RWPE2 (cell line): ENCODE results near the gene REPS1.

Experiments
- ATAC-seq: fragments of 200-7000 bp; cut with Tn5 transposase; 3 replicates; pipeline ENCODE4 v1.9.1; 2021; ENCODE audit warnings: low read depth
- DNase-seq: peaks from one replicate; pipeline ENCODE4 v3.0.0-alpha.2; 2020; ENCODE audit warnings: low spot score
- H3K27ac ChIP-seq: fragments of 450-650 bp; 2 replicates; pipeline ENCODE4 v1.5.1; 2017; ENCODE audit warnings: mild to moderate bottlenecking; ENCODE audit not compliant: poor library complexity, severe bottlenecking
- H3K27me3 ChIP-seq: fragments of 250-450 bp; sonication (Bioruptor Pico); 2 replicates; pipeline ENCODE4 v1.5.1; 2021; ENCODE audit warnings: mild to moderate bottlenecking, moderate library complexity; ENCODE audit not compliant: insufficient read depth, poor library complexity, severe bottlenecking
- H3K36me3 ChIP-seq: fragments of 250-450 bp; sonication (Bioruptor Pico); 2 replicates; pipeline ENCODE4 v1.5.1; 2020; ENCODE audit warnings: low read depth, mild to moderate bottlenecking, moderate library complexity
- H3K4me1 ChIP-seq: fragments of 250-450 bp; sonication (Bioruptor Pico); 2 replicates; pipeline ENCODE4 v1.5.1; 2021; ENCODE audit warnings: mild to moderate bottlenecking, moderate library complexity; ENCODE audit not compliant: insufficient read depth, poor library complexity, severe bottlenecking
- H3K4me3 ChIP-seq: fragments of 250-450 bp; sonication (Bioruptor Pico); 2 replicates; pipeline ENCODE4 v1.5.1; 2021; ENCODE audit warnings: mild to moderate bottlenecking, moderate library complexity; ENCODE audit not compliant: severe bottlenecking
- H3K9me3 ChIP-seq: fragments of 250-450 bp; sonication (Bioruptor Pico); 2 replicates; pipeline ENCODE4 v1.5.1; 2021; ENCODE audit warnings: mild to moderate bottlenecking, moderate library complexity; ENCODE audit not compliant: severe bottlenecking
- TF ChIP-seq, protein P1 (sequence below): fragments of 450-650 bp; IDR thresholded peaks from one replicate; pipeline ENCODE4 v1.5.1; 2017; ENCODE audit warnings: mild to moderate bottlenecking, moderate library complexity; ENCODE audit not compliant: poor library complexity, severe bottlenecking

The REPS1 gene

DNA sequence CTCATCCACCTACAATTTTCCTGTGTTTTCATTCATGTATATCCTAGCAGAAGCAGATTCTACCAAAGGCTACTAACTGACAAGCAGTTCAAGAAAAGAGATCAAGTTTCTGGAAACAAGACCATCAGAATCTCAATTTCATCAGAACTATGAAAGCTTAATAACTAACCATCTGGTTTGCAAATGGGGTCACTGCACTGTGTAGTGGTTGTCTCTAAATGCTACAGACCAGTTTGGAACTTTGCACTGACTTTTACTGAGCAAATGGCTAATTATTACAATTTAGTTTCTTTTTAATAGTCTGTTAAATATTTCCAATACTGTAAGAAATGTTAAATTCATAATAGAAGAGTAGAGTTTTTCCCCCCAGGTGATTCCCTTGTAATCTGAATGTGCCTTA is 64.5 kb downstream of the REPS1 start:
- Histone ChIP-seq H3K4me1 (no peaks in the 10 kb centered on the region), H3K9me3 (no peaks in the 10 kb centered on the region), H3K27me3 (no peaks in the 10 kb centered on the region), H3K36me3 (peaks cover 42% of the 10 kb centered on the region), H3K4me3 (no peak overlapping the region), H3K27ac (no peak overlapping the region)
- no peak for ATAC-seq
- TF ChIP-seq, protein P1, sequence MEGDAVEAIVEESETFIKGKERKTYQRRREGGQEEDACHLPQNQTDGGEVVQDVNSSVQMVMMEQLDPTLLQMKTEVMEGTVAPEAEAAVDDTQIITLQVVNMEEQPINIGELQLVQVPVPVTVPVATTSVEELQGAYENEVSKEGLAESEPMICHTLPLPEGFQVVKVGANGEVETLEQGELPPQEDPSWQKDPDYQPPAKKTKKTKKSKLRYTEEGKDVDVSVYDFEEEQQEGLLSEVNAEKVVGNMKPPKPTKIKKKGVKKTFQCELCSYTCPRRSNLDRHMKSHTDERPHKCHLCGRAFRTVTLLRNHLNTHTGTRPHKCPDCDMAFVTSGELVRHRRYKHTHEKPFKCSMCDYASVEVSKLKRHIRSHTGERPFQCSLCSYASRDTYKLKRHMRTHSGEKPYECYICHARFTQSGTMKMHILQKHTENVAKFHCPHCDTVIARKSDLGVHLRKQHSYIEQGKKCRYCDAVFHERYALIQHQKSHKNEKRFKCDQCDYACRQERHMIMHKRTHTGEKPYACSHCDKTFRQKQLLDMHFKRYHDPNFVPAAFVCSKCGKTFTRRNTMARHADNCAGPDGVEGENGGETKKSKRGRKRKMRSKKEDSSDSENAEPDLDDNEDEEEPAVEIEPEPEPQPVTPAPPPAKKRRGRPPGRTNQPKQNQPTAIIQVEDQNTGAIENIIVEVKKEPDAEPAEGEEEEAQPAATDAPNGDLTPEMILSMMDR: no peak
- no peak for DNase-seq

DNA sequence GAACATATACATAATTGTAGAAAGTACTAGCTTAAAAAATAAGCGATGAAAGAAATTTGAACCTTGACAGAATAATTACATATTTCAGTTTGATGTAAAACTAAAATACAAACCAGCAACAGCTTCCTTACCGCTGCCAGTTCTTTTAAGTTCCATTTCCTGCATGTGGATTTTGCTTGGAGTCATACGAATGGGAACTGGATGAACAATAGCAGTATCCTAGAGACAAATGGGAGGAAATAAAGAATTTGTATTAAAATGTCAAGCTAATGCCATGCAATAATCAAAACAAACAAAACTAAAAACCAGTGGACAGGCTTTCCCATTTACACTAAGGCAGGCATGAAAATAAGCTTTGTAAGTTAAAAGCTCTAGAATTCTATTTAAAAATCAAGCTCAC is 67.1 kb downstream of the REPS1 start:
- Histone ChIP-seq H3K27me3 (no peaks in the 10 kb centered on the region), H3K36me3 (peaks cover 52% of the 10 kb centered on the region), H3K4me1 (no peaks in the 10 kb centered on the region), H3K27ac (no peak overlapping the region), H3K9me3 (no peaks in the 10 kb centered on the region), H3K4me3 (no peak overlapping the region)
- no peak for ATAC-seq
- DNase-seq: no peak
- TF ChIP-seq, protein P1: no peak

DNA sequence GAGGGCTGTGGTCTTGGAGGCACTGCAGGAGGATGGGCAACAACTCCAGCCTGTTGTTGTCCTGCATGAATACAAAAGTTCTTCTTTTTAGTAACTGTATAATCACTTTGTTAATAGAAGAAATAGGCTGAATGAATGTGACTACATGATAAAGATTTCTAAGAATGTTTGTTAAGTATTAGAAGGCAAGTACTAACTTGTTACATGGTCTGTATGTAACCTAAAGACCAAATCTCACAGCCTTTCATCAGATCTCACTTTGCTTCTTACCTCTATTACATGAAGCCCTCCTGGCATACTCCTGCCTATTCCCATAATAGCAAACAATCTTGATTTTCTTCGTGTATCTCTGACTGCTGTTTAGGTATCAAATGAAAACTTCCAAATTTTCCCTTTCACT is 73.4 kb downstream of the REPS1 start:
- ATAC-seq: peak; percentile 79
- H3K27me3 ChIP-seq: no peaks in the 10 kb centered on the region
- TF ChIP-seq, protein P1: no peak
- peaks cover 78% of the 10 kb centered on the region for H3K36me3 ChIP-seq
- H3K4me1 ChIP-seq: peaks cover 7% of the 10 kb centered on the region
- peak overlapping the region; percentile 42 for H3K27ac ChIP-seq
- H3K9me3 ChIP-seq: no peaks in the 10 kb centered on the region
- no peak overlapping the region for H3K4me3 ChIP-seq
- no peak for DNase-seq

DNA sequence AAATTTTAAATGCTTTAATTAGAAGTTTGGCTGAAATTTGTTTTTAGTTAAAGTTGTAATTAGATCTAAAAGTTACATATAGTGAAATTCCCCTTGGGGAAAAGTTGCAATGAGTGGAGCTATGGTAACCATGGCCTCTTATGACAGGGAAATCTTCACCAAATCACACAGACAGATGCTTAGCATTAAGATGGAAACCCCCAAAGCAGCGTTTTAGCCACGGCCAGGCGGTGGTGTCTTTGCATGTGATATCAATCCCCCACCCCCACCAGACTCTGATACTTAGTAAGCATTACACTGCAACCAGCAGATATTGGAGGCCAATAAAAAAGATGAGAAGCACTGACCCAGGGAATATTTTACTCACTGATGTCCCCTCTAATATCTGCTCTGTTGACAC is 75.7 kb downstream of the REPS1 start:
- ATAC-seq (no peak), DNase-seq (no peak)
- Histone ChIP-seq H3K27ac (no peak overlapping the region), H3K36me3 (peaks cover 88% of the 10 kb centered on the region), H3K4me1 (peaks cover 7% of the 10 kb centered on the region), H3K9me3 (no peaks in the 10 kb centered on the region), H3K4me3 (no peak overlapping the region), H3K27me3 (no peaks in the 10 kb centered on the region)
- TF ChIP-seq, protein P1: no peak

DNA sequence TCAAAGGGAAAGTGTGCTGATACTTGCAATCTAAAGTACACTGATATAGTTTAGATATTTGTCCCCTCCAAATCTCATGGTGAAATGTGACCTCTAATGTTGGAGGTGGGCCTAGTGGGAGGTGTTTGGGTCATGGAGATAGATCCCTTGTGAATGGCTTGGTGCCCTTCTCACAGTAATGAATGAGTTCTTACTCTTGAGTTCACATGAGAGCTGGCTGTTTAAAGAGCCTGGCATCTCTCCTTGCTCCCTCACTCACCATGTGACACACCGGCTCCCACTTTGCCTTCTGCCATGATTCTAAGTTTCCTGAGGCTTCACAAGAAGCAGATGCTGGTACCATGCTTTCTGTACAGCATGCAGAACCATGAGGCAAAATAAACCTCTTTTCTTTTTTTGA is 78.1 kb downstream of the REPS1 start:
- no peaks in the 10 kb centered on the region for H3K27me3 ChIP-seq
- H3K9me3 ChIP-seq: no peaks in the 10 kb centered on the region
- no peak overlapping the region for H3K4me3 ChIP-seq
- DNase-seq: no peak
- no peak overlapping the region for H3K27ac ChIP-seq
- TF ChIP-seq, protein P1: no peak
- no peak for ATAC-seq
- H3K4me1 ChIP-seq: peaks cover 6% of the 10 kb centered on the region
- H3K36me3 ChIP-seq: peaks cover 90% of the 10 kb centered on the region
